Esophagus muscularis mucosa (tissue), 4 donors: Measurements from ENCODE around the gene SERINC5. TPM values are rescaled to one million over a fixed set of nuclear protein-coding genes. Genes with fewer than 3 reads are reported as not detected.

Source experiments
- DNase-seq: peaks from one replicate; pipeline ENCODE4 v3.0.0-alpha.2; 2017; ENCODE audit errors: extremely low spot score
- H3K27ac ChIP-seq, 4 donors: fragments of 200-600 bp; sonication (generic); replicated peaks in 1 of 4; 1 replicate in 3 of 4; 2 replicates in 1 of 4; pipeline ENCODE4 v1.5.1; 2016 to 2019; ENCODE audit warnings: mild to moderate bottlenecking in 1 of 4
- H3K27me3 ChIP-seq, 4 donors: fragments of 200-600 bp; sonication (generic); one replicate each; pipeline versions ENCODE4 v1.5.1 to v1.6.0; 2016 to 2019
- H3K36me3 ChIP-seq, 4 donors: fragments of 200-600 bp; sonication (generic); one replicate each; pipeline ENCODE4 v1.5.1; 2016 to 2019
- H3K4me1 ChIP-seq, 4 donors: fragments of 200-600 bp; sonication (generic); one replicate each; pipeline ENCODE4 v1.5.1; 2016 to 2019
- H3K4me3 ChIP-seq, 4 donors: fragments of 200-600 bp; sonication (generic); 1 replicate in 2 of 4; 2 replicates in 2 of 4; pipeline ENCODE4 v1.5.1; 2016 to 2019; ENCODE audit warnings: mild to moderate bottlenecking in 4 of 4, moderate library complexity in 1 of 4
- H3K9me3 ChIP-seq, 4 donors: fragments of 200-600 bp; sonication (generic); 1 replicate in 3 of 4; 2 replicates in 1 of 4; pipeline ENCODE4 v1.5.1; 2016 to 2019
- EP300 ChIP-seq: sonication (generic); formaldehyde crosslinking; IDR thresholded peaks from one replicate; pipeline ENCODE4 v1.6.1; 2017; ENCODE audit warnings: antibody characterized with exemption
- POLR2A ChIP-seq: fragments of 450-650 bp; IDR thresholded peaks from one replicate; pipeline ENCODE4 v1.6.1; 2017; ENCODE audit warnings: antibody characterized with exemption, moderate library complexity, mild to moderate bottlenecking, low read depth
- POLR2AphosphoS5 ChIP-seq, 2 donors: sonication (generic); formaldehyde crosslinking; IDR thresholded peaks; one replicate each; pipeline ENCODE4 v1.6.1; 2017; ENCODE audit warnings: antibody characterized with exemption in 2 of 2
- WGBS: methylation state at CpG from one replicate; pipeline ENCODE4 v1.1.5; 2018; 5-methylcytosine and 5-hydroxymethylcytosine counted together
- intact Hi-C: fragments of 100-400 bp; cut with DNase I; formaldehyde crosslinking; loops from one replicate; pipeline ENCODE4 v1.15.1; 2023
- total RNA-seq, 4 donors: library from RNA; depleted of rRNA; stranded (reverse); fragments of >200 nt; gene quantifications; one replicate each; pipeline versions ENCODE4 v1.1.0 to v1.2.1, GENCODE V29; 2016
- TF ChIP-seq, protein P1 (sequence below), 3 experiments: fragments of 200-600 bp in 2 of 3; fragments of 450-650 bp in 1 of 3; sonication (generic) in 2 of 3; IDR thresholded peaks; one replicate each; pipeline ENCODE4 v1.5.1; 2017 to 2019; ENCODE audit warnings: antibody characterized with exemption in 3 of 3, mild to moderate bottlenecking in 2 of 3, moderate library complexity in 1 of 3

SERINC5 gene
- total RNA-seq, 4 donors from 2014 or later: 5.8 to 9.1 (median 8.3) TPM

DNA sequence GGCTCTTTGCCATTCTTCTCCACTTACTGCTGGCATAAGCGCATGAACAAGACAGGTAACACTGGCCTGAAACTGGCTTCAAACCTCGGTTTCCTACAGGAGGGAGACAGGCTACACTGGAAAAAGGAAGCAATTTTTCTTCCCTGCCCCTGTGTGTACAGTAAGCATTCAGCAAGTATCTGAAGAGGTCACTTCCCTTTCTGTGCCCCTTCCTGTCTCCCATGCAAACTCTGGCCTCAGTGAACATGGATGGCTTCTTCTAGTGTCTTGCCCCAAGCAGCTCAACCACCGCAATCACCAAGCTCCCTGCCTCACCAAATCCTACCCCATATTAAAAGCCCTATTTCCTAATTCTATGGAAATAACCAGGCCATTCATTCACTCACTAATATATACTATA, 42.4 kb downstream of the SERINC5 start:
- Histone ChIP-seq H3K9me3 (no peaks in the 10 kb centered on the region), H3K4me3 (no peak overlapping the region), H3K27me3 (no peaks in the 10 kb centered on the region), H3K36me3 (no peaks in the 10 kb centered on the region), H3K27ac (no peak overlapping the region), H3K4me1 (peaks cover 13 to 19% (median 16%) of the 10 kb centered on the region in 4 donors)
- DNase-seq: no peak
- TF ChIP-seq POLR2AphosphoS5 (IDR thresholded peaks at IDR 0.05) (no peak), POLR2A (no peak), EP300 (no peak)
- TF ChIP-seq, protein P1, sequence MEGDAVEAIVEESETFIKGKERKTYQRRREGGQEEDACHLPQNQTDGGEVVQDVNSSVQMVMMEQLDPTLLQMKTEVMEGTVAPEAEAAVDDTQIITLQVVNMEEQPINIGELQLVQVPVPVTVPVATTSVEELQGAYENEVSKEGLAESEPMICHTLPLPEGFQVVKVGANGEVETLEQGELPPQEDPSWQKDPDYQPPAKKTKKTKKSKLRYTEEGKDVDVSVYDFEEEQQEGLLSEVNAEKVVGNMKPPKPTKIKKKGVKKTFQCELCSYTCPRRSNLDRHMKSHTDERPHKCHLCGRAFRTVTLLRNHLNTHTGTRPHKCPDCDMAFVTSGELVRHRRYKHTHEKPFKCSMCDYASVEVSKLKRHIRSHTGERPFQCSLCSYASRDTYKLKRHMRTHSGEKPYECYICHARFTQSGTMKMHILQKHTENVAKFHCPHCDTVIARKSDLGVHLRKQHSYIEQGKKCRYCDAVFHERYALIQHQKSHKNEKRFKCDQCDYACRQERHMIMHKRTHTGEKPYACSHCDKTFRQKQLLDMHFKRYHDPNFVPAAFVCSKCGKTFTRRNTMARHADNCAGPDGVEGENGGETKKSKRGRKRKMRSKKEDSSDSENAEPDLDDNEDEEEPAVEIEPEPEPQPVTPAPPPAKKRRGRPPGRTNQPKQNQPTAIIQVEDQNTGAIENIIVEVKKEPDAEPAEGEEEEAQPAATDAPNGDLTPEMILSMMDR (IDR thresholded peaks at IDR 0.05): no peak
- intact Hi-C loops: no loop called here
- WGBS: 81% methylated on average over 3 of the region's 3 CpGs

DNA sequence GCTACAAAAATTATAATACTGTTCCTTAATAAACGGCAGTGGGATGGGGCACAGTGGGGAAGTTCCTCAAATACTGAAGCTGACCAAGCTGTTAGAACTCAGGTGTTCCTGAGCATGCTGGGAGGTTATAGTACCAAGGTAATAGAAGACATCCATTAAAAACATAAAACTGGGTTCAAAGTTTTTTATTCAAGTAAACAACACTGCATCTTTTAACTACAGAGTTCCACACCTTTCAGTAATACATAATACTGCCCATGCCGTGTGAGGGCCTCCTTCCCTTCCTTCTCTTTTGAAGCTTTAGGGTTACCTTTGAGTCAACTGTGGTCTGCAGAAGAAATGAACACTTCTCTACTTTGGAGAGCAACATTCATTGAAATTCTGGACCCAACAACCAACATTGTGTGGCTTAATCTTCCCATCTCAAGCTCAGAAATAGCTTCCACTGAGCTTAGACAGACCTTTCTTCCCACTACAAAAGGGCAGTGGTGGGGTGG, 43.6 kb downstream of the SERINC5 start:
- Histone ChIP-seq H3K27ac (no peak overlapping the region), H3K9me3 (no peaks in the 10 kb centered on the region), H3K27me3 (no peaks in the 10 kb centered on the region), H3K4me3 (no peak overlapping the region), H3K4me1 (peaks cover 3 to 13% (median 10%) of the 10 kb centered on the region in 4 donors), H3K36me3 (no peaks in the 10 kb centered on the region)
- intact Hi-C loops: no loop called here
- WGBS: 77% methylated on average over 2 of the region's 2 CpGs
- no peak for TF ChIP-seq POLR2AphosphoS5 (IDR thresholded peaks at IDR 0.05)
- no peak for TF ChIP-seq POLR2A
- TF ChIP-seq, protein P1 (IDR thresholded peaks at IDR 0.05): no peak
- TF ChIP-seq EP300: no peak
- no peak for DNase-seq

DNA sequence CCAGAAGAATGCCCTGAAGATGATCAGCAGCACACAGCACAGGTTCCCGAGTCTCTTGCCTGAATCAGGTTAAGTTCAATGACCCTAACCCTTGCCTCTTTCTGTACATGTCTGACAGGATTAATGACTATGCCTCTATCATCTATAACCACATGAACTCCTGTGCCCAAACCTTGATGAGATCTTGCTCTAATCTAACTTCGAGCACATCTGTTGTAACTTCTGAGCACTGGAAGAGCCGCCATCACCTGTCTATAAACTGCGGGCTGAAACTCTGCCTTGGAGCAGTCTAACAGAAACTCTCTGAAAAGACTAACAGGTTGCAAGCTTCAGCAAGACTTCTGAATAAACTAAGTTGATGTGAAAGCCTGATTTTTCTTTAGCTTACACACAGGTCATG, 44.5 kb downstream of the SERINC5 start:
- 84% methylated on average over 4 of the region's 4 CpGs for WGBS
- DNase-seq: no peak
- peaks cover 0 to 13% (median 4%) of the 10 kb centered on the region in 4 donors for H3K4me1 ChIP-seq

DNA sequence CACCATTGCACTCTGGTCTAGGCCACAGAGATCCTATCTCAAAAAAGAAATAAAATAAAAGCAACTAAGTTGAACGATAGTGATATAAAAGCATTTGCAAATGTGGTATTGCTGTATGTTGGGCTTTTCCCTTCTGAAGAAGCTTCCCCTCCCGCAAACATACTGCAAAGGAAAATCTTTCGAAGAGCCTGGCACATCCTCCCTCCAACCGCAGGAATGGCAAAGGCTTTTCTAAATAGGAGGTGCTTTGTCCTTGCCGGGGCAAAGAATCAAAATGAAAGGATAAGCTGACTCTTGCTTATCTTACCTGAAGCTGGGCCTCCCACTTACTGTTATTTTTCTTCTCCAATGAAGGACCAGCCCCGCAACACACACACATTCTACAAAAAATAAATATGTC, 45.8 kb downstream of the SERINC5 start:
- no peaks in the 10 kb centered on the region for H3K36me3 ChIP-seq
- no peaks in the 10 kb centered on the region for H3K9me3 ChIP-seq
- no peak overlapping the region for H3K27ac ChIP-seq
- peaks cover 0 to 13% (median 4%) of the 10 kb centered on the region in 4 donors for H3K4me1 ChIP-seq
- 85% methylated on average over 6 of the region's 6 CpGs for WGBS
- TF ChIP-seq POLR2A: no peak
- TF ChIP-seq POLR2AphosphoS5 (IDR thresholded peaks at IDR 0.05): no peak
- TF ChIP-seq, protein P1 (IDR thresholded peaks at IDR 0.05): no peak
- TF ChIP-seq EP300: no peak
- no peak overlapping the region for H3K4me3 ChIP-seq
- intact Hi-C loops: no loop called here
- H3K27me3 ChIP-seq: no peaks in the 10 kb centered on the region
- DNase-seq: no peak

More for the DNA sequence above, 44.5 kb downstream of the SERINC5 start:
- Histone ChIP-seq H3K27ac (no peak overlapping the region), H3K27me3 (no peaks in the 10 kb centered on the region), H3K4me3 (no peak overlapping the region), H3K9me3 (no peaks in the 10 kb centered on the region), H3K36me3 (no peaks in the 10 kb centered on the region)
- intact Hi-C loops: no loop called here
- TF ChIP-seq POLR2AphosphoS5 (IDR thresholded peaks at IDR 0.05): no peak
- TF ChIP-seq, protein P1 (IDR thresholded peaks at IDR 0.05): no peak
- TF ChIP-seq EP300: no peak
- no peak for TF ChIP-seq POLR2A

DNA sequence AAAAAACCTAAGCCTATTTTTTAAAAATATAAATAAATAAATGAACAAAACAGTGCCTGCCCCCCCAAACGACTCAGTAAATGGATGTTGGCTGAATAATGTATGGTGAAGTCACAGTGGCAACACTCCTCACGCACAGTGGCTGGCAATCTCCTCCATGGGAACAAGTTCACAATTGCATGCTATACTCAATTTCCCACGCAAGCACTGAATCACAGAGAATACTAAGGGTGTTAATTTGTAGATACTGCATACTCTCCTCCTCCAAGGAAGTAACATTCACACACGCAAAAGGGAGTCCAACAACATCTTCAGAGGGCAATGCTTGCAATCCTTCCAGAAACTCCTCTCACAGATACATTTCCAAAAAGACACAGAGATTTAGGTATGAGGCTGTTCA, 47.5 kb downstream of the SERINC5 start:
- 60% methylated on average over 4 of the region's 4 CpGs for WGBS

More for the DNA sequence above, 47.5 kb downstream of the SERINC5 start:
- Histone ChIP-seq H3K27ac (no peak overlapping the region), H3K4me3 (no peak overlapping the region), H3K27me3 (no peaks in the 10 kb centered on the region), H3K4me1 (peaks cover 0 to 13% (median 4%) of the 10 kb centered on the region in 4 donors), H3K36me3 (no peaks in the 10 kb centered on the region), H3K9me3 (no peaks in the 10 kb centered on the region)
- TF ChIP-seq POLR2AphosphoS5 (IDR thresholded peaks at IDR 0.05) (no peak), POLR2A (no peak)
- TF ChIP-seq, protein P1 (IDR thresholded peaks at IDR 0.05): no peak
- no peak for DNase-seq
- intact Hi-C loops: no loop called here
